HG03469 (cell line): Measurements from ENCODE around the gene FILIP1L.

Experiments
- ATAC-seq: cut with Tn5 transposase; IDR thresholded peaks from one replicate; pipeline ENCODE4 v1.9.1; 2021; ENCODE audit warnings: mild to moderate bottlenecking, moderate library complexity, moderate number of reproducible peaks; ENCODE audit not compliant: unreplicated experiment

The FILIP1L gene

DNA sequence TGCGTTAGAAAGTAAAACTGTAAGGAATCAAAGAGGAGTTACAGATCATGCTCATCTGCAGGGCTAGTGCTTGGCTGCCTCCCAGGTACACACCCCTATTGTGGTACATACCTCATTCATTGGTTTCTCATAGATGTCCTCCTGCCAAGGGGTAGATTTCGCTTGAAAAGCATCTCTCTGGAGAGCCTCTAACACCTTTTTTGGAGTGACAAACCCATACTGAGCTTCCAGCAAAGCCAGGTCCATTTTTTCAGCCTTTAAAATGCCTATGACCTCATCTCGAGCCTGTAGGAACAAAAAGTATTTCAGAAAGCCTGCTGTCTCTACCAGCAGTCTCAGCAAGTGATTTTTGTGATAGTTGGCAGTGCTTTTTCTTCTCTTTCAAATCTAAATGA lies 184.6 kb downstream of the FILIP1L start:
- ATAC-seq: no peak

DNA sequence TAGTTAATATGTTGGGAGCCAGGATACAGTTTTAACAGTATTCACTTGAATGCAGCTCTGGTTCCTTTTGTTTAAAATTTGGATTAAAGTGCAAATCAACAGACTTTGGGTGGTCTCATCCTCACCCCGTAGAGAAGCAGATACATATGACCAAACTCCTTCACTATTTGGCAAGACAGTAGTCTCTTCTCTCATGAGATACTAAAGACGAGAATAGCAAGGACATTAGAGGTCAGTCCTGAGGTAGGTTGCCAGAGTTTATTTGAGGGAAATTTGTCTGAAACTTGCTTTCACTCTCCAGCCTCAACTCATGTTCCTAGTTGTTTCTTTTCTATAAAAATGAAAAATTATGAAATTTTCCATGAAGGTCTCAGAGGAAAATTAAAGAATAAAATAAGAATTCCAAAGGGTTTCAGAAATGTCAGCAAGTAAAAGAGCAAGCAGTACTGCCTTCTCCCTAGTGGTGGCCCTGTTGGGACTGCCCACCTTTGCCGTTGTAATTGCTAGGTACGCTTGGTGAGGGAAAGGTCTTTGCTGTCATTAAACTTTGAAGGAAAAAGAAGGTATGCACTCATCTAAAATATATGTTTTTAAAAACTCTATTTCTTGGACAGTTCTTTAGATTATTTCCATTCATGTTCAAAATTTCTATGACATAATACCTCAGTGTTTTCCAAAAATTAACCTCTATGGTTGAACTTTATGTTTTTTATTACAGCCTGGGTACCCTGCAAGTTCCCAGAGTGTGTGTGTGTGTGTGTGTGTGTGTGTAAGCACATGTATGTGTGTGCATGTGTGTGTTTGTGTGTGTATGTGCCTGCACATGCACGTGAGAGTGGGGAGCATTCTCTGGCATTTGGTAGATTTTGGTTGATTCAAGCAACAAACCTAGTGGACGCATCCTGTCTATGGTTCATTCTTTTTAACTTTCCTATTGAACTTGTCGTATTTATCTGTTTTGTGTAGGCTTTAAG lies 185.2 kb downstream of the FILIP1L start:
- no peak for ATAC-seq

DNA sequence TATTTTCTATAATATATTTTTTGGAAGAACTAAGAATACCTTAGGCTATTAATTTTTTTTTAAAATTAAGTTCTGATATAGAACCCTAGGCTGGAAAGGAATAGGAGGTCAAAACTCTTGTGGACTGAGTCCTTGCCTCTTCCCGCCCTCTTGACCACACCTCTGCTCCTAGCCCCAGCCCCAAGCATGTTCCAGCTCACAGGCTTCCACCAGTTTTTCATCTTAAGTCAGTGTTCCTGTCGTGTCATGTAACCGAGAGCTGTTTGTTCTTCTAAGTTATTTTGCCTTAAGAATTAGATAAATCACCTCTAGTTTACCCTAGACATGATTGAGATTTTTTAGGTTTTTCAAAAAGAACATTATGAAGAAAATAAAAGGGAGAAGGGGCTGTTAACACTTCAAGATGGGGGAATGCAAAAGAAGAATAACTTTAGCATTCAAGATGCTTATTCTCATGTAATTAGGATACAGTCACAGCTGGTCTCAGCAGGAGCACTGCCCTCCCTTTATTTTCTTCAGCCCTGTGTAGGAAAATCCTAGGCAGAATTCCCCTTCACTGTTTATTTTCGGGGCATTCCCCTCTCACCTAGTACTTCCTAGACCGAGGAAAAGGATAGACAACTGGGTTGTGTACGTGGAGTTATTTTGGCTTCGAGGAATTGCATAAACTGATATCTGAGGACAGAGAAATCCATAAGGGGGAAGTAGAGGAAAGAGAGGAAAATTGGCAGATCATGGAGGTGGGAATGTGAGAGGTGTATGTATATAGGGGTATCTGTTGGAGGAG lies 186.4 kb downstream of the FILIP1L start:
- no peak for ATAC-seq

DNA sequence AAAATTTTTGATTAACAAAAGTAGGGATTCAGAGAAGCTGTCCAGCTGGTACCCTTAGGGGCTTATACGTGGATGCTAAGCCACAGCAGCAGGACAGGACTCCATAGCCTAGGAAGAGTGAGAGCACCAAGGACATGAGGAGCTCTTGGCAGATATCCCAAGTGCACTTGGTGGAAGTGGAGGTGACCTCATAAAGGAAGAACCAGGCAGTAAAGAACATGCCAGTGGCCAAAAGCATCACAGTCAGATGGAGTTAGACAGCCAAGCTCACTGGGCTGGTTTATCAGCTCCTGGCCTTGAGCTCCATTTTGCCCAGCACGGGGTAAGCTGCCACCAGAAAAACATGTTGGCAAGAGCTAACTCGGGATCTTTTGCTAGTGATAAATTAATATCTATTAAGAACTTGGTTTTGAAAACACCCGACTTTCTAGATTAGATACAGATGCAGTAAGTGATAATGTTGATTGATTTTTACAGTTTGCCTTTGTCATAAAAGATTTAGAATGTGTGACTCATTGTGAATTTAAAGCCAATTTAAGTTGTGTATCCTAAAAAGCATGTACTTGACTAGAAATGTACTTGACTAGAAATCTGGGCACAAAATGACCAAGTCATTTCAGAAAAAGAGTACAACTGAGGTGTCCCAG lies 188.6 kb downstream of the FILIP1L start:
- ATAC-seq: no peak

DNA sequence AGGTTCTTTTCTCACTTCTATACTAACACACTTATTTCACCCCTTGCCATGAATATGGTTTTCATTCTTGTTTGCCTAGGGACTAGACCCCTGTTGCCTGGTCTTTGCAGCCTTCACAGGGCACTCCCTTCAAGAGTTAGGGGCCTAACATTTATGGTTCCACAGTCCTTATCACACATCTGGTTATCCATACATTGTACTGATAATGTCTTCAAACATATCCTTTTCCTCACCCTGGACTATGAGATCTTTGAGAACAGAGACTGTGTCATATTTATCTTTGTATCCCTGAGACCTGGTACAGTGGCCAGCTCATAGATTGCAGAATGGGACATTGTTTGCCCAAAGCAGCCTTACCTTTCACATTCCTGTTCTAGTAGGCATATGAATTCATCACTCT lies 190.4 kb downstream of the FILIP1L start:
- ATAC-seq: no peak

DNA sequence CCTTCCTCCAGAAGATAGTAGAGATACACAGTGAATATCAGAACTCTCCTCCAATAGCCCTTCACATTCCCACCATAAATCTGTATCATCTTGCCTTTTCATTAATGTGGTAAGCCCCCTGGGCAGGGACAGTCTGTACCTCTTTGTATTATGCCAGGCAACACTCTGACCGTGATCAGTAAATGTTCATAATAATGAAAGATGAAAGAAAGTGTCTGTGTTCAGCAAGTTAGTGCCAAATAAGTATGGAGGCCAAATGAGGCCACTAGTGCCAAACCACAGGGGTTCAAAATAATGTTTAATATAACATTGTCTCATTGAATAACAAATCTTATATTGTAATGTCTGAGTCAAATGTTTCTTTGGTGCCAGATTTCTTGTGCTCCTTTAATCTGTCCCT lies 192.3 kb downstream of the FILIP1L start:
- ATAC-seq: no peak

DNA sequence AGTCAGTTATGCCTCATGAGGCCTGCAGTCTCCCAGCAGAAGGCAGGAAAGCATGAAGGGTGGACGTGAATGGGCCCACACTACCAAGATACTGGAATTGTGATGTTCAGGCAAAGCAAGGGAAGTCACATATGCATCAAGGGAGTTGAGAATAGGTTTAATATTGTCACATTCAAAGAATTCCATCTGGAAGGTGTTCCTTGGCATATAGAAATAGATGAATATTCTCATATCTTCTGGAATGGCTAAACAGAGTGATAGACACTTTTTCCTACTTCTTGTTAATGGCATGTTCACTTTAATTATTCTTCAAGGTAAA lies 193.0 kb downstream of the FILIP1L start:
- no peak for ATAC-seq

DNA sequence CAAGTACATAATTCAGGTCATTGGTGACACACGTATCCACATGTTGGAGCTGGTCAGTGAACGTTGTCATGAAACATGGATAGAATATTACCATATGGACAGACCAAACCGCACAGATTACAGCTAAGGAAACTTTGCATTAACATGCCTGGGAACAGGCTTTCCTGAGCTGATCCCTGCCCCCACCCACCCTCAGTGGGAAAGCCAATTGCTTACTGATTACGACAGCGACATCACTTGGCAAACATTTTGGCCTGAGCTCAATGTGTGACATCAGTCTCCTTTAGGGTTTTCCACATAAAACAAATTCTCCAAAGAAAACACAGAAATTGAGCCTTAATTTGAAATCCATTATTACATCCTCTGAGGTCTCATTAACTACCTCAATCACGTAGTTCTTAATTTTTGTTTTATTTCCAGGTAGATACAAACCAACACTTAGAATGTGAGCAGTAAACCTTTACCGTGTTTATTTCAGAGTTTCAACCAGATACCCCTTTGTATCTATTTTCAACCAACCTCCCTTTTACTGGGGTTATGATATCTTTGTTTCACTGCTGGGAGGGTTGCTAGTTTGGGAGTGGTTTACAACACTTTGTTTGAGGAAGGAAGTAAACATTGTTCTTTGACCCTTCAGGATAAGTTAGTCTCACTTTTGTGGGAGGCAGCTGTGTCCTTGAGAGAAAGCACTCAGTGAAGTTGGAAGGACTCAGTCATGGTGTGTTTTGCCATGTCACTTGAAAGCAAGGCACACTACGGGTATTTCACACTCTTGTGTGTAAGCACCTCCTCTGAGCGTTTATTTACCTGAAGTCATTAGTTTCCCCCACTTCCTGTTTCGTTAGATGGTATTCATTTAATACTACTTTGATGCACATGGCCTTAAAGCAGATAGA lies 193.6 kb downstream of the FILIP1L start:
- ATAC-seq: no peak

DNA sequence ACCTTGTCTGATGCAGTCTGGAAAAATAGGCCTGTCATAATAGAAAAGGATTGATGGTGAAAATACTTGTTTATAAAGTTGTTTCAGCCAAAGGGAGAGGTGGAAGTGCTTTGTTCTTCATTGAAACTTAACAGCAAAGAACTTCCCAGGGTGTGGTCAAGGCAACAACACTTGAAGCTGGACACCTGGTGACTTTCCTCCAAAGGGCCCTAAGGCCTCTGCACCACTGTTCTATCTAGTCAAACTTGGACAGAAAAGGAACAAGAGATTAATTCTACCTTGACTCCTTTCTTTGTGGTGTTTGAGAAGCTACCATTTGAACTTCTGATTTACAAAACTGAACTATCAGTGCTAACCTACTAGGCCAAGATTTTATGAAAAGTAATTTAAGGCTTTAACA lies 194.6 kb downstream of the FILIP1L start:
- no peak for ATAC-seq

DNA sequence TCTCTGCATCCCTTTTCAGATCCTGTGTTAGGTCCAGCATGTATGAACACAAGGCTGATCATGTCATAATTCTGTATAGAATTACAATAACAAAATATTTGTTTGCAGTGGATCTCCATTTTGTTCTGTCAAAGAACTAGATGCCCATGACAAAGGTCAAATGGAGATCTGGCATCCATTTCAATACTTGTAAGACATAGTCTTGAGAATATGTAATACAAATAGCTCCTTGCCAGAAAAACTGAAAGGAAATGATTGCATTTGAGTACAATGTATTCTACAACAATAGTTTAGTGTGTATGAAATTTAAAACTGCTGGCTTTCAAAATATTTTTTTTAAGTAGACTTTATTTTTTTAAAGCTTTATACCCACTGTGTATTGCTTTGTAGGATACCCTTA lies 195.6 kb downstream of the FILIP1L start:
- no peak for ATAC-seq

DNA sequence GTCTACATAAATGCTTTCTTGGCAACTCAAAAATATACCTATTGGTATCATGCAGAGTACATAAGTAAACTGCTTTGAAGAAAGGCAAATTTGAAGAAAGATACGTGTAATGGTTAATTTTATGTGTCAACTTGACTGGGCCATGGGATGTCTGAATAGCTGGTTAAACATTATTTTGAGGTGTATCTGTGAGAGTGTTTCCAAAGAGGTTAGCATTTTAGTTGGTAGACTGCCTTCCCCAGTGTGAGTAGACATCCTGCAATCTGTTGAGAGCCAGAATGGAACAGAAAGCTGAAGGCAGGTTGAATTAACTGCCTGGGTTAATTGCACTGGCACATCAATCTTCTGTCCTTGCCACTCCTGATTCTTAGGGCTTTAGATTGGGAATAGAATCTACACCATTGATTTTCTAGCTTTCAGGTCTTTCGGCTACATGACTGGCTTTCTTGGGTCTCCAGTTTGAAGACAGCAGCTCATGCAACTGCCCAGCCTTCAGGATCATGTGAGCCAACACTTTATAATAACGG lies 198.3 kb downstream of the FILIP1L start:
- no peak for ATAC-seq

DNA sequence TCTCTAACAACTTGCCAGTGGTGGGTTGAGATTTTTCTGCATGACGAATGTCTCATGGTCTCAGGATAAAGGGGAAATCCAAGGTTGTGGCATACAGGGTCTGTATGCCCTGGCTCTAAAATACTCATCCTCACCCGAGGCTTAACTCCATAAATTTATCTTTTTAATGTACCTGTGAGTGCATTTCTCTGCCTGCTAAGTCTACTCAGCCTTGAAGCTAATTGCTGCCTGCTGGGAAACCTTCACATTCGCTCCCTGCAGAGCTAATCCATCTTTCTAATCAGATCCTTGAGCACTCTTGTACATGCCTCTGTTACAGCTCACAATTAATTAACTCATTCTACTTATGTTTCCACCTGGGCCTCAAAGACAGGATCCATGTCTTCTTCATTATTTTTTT lies 202.9 kb downstream of the FILIP1L start:
- ATAC-seq: no peak

DNA sequence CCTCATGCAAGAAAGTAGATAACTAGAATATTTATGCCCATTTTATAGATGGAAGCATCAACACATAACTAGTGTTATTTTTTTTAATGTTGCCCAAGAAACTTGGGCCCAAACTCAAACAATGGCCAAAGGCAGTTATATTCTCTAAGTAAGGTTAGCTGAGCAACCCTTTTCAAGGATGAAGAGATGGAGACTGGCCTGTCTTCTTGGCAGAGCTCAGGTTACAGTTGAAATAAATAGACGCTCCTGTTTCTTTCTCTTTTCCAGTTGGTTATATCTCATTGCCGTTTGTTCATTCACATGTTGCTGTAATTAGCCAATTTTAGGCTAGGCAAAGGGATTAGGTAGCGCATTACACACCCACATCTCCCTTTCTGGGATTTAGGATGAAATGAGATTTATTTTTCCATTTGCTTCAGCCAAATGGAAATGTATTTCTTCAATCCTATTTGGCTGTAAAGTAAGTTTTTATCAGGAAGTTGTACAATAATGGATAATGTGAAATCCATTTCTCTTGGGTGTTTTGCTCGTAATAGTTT lies 203.5 kb downstream of the FILIP1L start:
- ATAC-seq: no peak

DNA sequence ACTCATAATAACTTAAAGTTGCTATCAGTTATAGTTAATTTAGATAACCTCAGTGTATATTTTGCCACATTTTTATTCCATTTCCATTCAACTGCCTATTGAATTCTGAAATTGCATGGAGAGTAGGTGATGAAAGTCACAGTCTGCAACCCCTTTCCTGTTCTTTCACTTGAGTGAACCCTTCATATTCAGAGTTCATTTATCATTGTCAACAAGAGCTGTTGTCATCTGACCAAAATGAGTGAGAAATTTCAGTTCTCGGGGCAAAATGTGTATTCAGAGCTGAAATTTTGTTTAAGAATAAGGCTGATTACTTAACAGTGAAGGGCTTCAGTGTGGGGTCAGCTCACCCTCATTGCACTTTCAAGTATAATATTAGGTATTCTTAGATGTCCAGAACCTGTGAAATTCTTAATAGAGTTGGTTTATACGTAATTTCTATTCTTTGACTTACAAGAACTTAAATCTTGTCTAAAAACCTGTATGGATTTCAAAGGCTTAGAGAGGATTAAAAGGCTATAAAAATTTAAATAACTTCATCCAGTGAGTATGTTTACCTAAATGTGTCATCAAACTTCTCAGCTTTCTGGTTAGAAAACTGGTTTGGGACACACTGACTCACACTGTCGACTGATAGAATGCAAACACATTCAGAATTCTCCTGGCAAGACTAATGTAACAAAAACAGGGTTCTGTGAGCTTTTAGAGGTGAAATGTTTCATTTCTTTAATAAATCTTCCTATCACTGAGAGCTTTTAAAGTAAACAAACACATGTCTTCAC lies 204.4 kb downstream of the FILIP1L start:
- no peak for ATAC-seq

DNA sequence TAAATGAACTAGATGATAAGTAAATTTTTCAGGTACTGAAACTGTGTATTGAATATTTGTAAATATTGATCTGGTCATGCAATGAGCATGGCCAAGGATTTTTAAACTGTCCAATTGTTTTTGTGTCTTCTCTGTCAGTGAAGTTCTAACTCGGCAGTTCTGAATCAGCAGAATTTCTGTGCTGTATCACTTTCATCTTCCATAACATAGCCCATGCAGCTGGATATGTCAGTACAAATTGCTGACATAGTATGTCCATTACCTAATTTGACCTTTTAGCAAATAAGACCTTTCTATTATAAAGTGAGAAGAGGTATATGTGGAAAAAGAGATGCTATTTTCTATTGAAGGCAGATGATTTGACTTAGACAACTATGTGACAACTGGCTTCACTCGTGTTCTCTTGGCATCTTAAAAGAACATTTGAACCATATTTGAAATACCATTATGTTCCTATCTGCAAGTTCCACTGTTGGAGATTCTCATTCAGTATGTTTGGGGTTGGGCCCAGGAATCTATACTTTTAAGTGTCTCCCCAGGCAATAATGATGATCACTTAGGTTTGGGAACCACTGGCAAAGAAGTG lies 206.2 kb downstream of the FILIP1L start:
- no peak for ATAC-seq

DNA sequence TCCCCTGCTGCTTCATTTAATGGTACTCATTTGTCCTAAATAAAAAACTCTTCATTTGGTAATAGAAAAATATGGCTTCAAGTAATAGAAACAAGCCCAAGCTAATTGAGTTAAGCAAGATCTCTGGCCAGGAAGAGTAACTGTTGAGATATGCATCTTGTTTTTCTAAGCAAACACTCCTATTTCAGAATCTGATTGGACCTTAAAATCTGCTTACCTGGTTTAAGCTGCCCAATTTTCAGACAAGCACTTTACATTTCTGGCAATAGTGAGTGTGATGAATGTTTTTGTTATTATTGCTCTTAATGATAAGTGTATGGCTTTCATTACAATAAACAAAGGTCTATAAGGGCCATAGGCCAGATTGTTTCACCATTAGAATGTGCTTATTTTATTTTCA lies 210.4 kb downstream of the FILIP1L start:
- ATAC-seq: no peak

DNA sequence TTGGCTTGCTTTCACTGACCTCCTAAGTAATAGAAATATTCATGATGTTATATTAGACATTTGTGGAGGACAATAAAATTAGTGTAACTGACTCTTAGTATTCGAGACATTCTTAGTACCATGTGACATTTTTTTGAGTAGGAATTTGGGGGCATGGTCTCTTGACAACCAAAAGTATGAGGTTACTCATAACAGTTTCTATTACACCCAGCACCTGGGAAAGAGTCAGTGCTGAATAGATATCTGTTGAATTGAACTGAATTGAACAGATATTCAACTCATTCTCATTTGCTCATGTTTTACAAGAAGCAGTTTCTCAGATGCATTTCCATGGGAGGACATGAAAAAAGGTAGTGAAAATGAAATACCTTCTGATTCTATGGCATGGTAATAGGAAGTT lies 212.2 kb downstream of the FILIP1L start:
- no peak for ATAC-seq

DNA sequence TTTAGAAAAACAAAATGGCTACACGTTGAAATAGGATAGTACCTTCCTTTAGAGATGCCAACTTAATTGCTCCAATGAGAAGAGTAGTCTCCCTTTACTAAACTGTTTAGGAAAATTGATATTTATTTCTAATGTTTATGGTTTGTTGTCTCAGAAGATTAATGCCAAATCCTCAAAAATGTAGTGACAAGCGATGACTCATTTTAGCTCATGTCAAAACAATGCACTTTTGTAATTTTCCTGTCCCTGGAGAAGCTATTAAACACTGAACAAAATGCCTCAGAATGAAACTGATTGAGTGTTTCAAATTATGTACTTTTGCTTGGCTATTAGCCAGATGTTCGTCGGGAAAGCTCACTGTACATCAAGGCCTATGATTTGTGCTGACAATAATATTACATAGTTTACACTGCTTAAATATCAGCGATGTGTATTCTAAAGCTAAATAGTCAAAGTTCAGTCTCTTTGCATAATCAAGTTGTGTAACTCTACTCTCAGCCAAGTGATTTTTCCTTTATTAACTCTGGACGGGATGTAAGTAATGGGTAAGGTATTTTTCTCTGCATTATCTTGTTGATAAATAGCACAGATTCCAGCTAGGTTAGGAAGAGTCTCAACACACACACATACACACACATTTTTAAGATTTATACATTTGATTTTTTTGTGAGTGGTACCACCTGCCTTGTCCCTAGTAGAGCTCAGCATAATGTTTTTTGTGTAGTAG lies 212.9 kb downstream of the FILIP1L start:
- no peak for ATAC-seq
